ES-I3 (cell line): ENCODE measurements around the gene TNS1.

ENCODE experiments used
- H3K36me3 ChIP-seq: 2 replicates; pipeline ENCODE4 v1.6.1; 2013; ENCODE audit warnings: mild to moderate bottlenecking, low read length, control low read depth, moderate library complexity; ENCODE audit not compliant: insufficient read depth
- H3K4me1 ChIP-seq: 2 replicates; pipeline ENCODE4 v1.6.1; 2013; ENCODE audit warnings: mild to moderate bottlenecking, control low read depth, low read length; ENCODE audit not compliant: insufficient read depth
- H3K9ac ChIP-seq: 2 replicates; pipeline ENCODE4 v1.6.1; 2013; ENCODE audit warnings: low read depth, mild to moderate bottlenecking, low read length, moderate library complexity
- H3K9me3 ChIP-seq: 2 replicates; pipeline ENCODE4 v1.6.1; 2013; ENCODE audit warnings: mild to moderate bottlenecking, low read length, moderate library complexity; ENCODE audit not compliant: control insufficient read depth, insufficient read depth

The TNS1 gene

GRCh38 chr2:217990389-217990788, 12.4 kb downstream of the TNS1 start:
- H3K9me3 ChIP-seq: no peaks in the 10 kb centered on the region
- no peaks in the 10 kb centered on the region for H3K36me3 ChIP-seq
- no peak overlapping the region for H3K9ac ChIP-seq
- H3K4me1 ChIP-seq: peaks cover 18% of the 10 kb centered on the region

DNA sequence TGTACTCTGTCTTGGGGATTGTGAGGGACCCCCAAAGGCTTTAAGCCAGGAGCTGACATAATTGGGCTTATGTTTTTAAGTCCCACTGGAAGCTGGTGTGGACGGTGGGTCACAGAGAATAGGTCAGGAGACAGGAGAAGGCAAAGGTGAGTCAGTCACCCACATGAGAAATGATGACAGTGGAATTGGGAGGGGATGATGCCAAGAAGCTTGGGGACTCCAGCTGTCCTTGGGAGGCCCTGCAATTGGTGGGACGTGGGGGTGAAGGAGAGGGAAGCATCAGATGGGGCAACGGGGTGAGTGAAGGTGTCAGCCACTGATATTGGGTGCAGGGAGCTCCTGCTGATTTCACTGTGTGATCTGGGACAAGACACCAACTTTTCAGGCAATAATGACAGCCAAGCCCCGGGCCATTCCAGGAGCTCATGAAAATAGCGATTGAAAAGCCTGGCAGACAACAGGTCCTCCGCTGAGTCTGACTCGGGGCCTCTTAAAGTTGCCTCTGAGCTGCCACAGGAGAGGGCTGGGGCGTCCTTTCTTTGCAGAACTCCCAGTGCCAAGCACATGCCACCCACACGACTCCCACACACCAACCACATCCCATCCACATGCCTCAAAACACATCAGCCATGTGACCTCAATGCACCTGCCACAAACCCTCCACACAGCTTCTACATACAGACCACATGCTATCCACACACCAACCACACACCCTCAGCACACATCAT, 13.4 kb downstream of the TNS1 start:
- Histone ChIP-seq H3K9me3 (no peaks in the 10 kb centered on the region), H3K36me3 (no peaks in the 10 kb centered on the region), H3K9ac (no peak overlapping the region), H3K4me1 (peaks cover 8% of the 10 kb centered on the region)

DNA sequence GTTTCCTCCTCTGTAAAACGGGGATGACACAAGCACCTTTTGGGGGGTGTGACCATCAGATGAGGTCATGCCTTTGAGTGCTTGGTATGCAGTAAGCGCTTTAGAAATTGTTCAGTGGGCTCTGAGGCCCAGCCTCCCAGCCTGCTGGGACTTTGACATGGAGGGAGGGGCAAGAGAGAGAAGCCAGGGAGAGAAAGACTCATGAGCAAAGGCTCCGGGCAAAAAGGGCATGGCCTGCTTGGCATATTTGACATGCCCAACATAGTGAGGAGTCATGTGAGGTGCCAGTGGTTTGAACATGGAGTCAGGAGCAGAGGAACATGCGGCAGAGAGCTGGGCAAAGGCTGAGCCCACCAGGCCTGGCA, 14.0 kb downstream of the TNS1 start:
- Histone ChIP-seq H3K36me3 (no peaks in the 10 kb centered on the region), H3K4me1 (peaks cover 4% of the 10 kb centered on the region; the same call in 1 of the 2 replicates), H3K9ac (no peak overlapping the region), H3K9me3 (no peaks in the 10 kb centered on the region)

DNA sequence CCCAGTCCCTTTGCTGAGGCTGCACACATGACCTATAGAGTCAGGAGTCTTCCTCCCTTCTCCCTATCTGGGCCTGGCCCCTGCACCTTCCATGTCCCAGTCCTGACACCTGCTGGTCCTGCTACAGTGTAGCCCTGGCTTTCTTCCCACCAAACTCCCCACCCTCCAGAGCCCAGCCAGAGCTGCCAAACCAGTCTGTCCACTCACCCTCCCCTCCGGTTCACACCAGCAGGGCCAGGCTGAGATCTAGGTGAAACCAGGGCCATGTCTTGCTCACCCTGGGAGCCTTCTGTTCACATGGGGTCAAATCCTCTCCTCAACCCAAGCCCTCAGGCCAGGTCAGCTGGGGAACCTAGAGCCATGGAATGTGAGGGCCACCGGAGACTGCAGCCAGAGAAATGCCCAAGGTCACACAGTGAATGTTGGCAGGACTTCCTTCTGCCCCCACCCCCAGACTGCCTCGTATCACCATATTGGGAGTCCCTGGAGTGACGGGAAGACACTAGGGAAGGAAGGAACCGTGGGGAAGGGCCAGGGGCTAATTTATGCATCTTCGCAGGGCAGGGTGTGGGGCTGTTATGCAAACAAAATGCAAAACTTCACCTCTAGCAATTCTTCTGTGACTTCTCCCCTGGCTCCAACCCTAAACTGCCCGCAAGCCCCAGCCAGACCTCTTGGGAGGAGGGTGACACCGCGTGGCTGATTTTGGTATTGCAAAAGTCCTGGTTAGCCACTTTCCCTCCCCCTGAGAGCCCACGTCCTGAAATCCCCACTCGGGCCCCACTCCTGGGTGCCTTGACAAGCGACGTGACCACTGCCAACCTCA, 14.6 kb downstream of the TNS1 start:
- Histone ChIP-seq H3K9me3 (no peaks in the 10 kb centered on the region), H3K36me3 (no peaks in the 10 kb centered on the region), H3K4me1 (no peaks in the 10 kb centered on the region; the same call in 1 of the 2 replicates), H3K9ac (peak overlapping the region; percentile 3; the same call in 1 of the 2 replicates)

- no peaks in the 10 kb centered on the region for H3K9me3 ChIP-seq
- H3K36me3 ChIP-seq: no peaks in the 10 kb centered on the region
- H3K9ac ChIP-seq: no peak overlapping the region
- H3K4me1 ChIP-seq: no peaks in the 10 kb centered on the region; the same call in 1 of the 2 replicates
Measured at GRCh38 chr2:217987391-217987790, 15.4 kb downstream of the TNS1 start.

DNA sequence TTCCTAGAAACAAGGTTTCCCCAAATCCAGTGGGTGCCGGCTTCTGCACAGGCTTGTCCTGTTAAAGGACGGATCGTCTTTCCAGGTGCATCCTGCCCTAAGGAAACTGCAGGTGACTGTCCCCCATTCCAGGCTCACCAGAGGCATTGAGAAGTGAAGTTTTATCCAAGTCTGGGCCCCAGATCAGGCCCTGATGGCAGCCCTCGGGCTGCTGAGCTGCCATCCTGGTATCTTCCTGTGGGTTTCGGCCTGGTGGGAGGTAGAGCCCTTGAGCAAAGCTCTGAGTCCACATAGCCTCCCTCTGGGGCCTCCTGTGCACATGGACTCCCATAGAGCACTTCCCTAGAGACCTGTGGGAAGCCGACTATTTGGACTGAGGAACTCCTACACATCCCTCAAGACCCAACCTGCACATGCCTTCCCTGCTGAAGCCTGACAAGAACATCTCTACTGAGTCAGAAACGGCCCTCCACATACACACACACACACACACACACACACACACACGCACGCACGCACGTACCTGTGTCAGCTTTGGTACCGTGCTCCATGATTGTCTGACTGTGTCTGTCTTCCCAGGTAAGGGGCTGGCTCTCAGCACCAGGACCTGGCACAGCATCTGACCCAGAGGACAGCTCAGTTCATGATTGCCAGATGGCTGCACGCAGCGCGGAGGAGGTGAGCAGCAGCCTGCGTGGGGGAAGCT, 16.4 kb downstream of the TNS1 start:
- no peaks in the 10 kb centered on the region; the same call in 1 of the 2 replicates for H3K4me1 ChIP-seq
- no peak overlapping the region for H3K9ac ChIP-seq
- H3K36me3 ChIP-seq: no peaks in the 10 kb centered on the region
- H3K9me3 ChIP-seq: no peaks in the 10 kb centered on the region

GRCh38 chr2:217983276-217984233, 19.2 kb downstream of the TNS1 start:
- Histone ChIP-seq H3K36me3 (no peaks in the 10 kb centered on the region), H3K9ac (no peak overlapping the region), H3K9me3 (no peaks in the 10 kb centered on the region), H3K4me1 (peaks cover 6% of the 10 kb centered on the region)

DNA sequence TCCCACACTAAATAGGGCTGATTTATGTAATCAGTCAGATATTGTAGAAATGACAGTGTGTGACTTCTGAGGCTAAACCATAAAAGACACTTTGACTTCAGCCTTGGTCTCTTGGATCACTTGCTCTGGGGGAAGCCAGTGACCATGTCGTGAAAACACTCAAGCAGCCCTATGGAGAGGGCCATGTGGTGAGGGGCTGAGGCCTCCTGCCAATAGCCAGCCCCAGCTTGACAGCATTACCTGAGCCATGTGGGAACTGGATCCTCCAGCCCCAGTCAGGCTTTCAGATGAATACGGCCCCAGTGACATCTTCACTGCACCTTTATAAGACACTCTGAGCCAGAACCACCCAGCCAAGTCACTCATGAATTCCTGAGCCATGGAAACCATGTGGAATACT, 20.8 kb downstream of the TNS1 start:
- no peak overlapping the region for H3K9ac ChIP-seq
- H3K36me3 ChIP-seq: no peaks in the 10 kb centered on the region
- H3K4me1 ChIP-seq: peaks cover 12% of the 10 kb centered on the region
- H3K9me3 ChIP-seq: no peaks in the 10 kb centered on the region

GRCh38 chr2:217981084-217981730, 21.6 kb downstream of the TNS1 start:
- H3K9me3 ChIP-seq: no peaks in the 10 kb centered on the region
- peaks cover 12% of the 10 kb centered on the region for H3K4me1 ChIP-seq
- H3K9ac ChIP-seq: no peak overlapping the region
- no peaks in the 10 kb centered on the region for H3K36me3 ChIP-seq

- peaks cover 12% of the 10 kb centered on the region for H3K4me1 ChIP-seq
- H3K9ac ChIP-seq: no peak overlapping the region
- no peaks in the 10 kb centered on the region for H3K9me3 ChIP-seq
- H3K36me3 ChIP-seq: no peaks in the 10 kb centered on the region
Measured at GRCh38 chr2:217980591-217980990, 22.2 kb downstream of the TNS1 start.

DNA sequence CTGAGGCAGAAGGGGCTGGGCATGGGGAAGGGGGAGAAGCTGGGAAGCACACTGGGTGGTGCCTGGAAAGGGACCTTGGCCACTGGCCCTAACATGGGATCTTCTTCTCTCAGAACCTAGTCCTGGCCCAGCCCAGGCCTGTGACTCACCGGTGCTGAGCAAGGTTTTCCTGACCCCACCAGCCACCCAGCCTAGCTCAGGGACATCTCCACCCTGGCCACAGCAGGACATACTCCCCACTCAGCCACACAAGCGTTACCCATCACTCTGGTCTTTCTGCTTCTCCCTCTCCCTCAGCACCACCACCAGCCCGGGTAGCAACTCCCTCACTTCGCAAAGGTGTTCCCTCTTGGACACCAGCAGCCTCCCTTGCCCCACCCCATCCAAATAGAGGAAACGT, 22.8 kb downstream of the TNS1 start:
- H3K9ac ChIP-seq: no peak overlapping the region
- peaks cover 12% of the 10 kb centered on the region for H3K4me1 ChIP-seq
- H3K9me3 ChIP-seq: no peaks in the 10 kb centered on the region
- H3K36me3 ChIP-seq: no peaks in the 10 kb centered on the region

DNA sequence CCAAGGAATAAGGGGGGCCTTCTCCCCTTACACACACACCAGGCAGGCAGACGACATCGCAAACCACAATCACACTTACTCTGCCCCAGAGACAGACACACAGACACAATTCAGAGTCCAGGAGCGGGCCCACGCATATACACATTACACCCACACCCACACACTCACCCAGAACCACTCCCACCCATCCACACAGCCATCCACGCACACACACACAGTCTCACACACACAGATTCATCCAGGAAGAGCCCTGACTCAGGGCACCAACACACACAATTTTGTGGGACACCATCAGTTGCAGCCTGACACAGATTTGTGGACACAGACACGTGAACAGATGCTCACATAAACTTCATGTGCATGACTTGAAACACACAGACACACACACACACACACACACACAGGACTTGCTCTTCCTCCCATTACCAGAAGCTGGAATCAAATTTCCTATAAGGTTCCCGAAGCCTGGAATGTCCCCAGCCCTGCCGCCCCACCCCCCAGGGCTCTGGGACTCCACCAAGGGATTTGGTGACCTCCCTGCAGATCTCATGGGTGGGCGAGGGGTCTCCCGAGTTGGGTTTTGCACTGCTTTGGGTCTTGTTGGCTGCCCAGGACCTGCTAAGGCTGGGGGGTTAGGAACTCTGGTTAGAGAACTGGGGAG, 23.5 kb downstream of the TNS1 start:
- H3K4me1 ChIP-seq: peaks cover 12% of the 10 kb centered on the region
- no peaks in the 10 kb centered on the region for H3K36me3 ChIP-seq
- H3K9me3 ChIP-seq: no peaks in the 10 kb centered on the region
- peak overlapping the region; percentile 66 for H3K9ac ChIP-seq

GRCh38 chr2:217978536-217979150, 24.2 kb downstream of the TNS1 start:
- peak overlapping the region; percentile 66 for H3K9ac ChIP-seq
- no peaks in the 10 kb centered on the region for H3K9me3 ChIP-seq
- no peaks in the 10 kb centered on the region for H3K36me3 ChIP-seq
- peaks cover 12% of the 10 kb centered on the region for H3K4me1 ChIP-seq
